PC-3 (cell line): ENCODE data around the gene PRSS48. TPM values are rescaled to one million over a fixed set of nuclear protein-coding genes. Genes with fewer than 3 reads are reported as not detected.

ENCODE experiments used
- ATAC-seq: fragments of 200-7000 bp; cut with Tn5 transposase; 2 replicates; pipeline ENCODE4 v1.9.1; 2020; ENCODE audit warnings: mild to moderate bottlenecking, moderate library complexity
- BruUV-seq: library from RNA; stranded (reverse); fragments of 400-500 nt; replicated peaks from 2 replicates; lab custom pipeline; 2021; lab: Mats Ljungman, UMichigan
- CTCF ChIA-PET: fragments of 300-600 bp; sonication (Branson Sonifier 250); formaldehyde crosslinking; loops from one replicate; lab custom pipeline; 2022; ENCODE audit warnings: antibody characterized with exemption; lab: Charles Lee
- POLR2A ChIA-PET: fragments of 300-600 bp; sonication (Branson Sonifier 250); formaldehyde crosslinking; loops from one replicate; lab custom pipeline; 2022; ENCODE audit warnings: antibody characterized with exemption; ENCODE audit not compliant: unreplicated experiment; lab: Charles Lee
- DNase-seq: peaks from one replicate; pipeline ENCODE4 v3.0.0-alpha.2; 2015
- H2AFZ ChIP-seq: fragments of 300-600 bp; sonication (generic); 2 replicates; pipeline ENCODE4 v1.6.0; 2016; ENCODE audit warnings: antibody characterized with exemption, low read length
- H3F3A ChIP-seq: fragments of 300-600 bp; sonication (generic); one replicate; pipeline ENCODE4 v1.6.0; 2017; ENCODE audit warnings: antibody characterized with exemption, low read length, control low read depth, mild to moderate bottlenecking; ENCODE audit not compliant: unreplicated experiment
- H3K27ac ChIP-seq: fragments of 300-600 bp; sonication (generic); 2 replicates; pipeline ENCODE4 v1.5.1; 2016; ENCODE audit warnings: mild to moderate bottlenecking, low read length
- H3K27me3 ChIP-seq: fragments of 300-600 bp; sonication (generic); 2 replicates; pipeline ENCODE4 v1.6.1; 2016; ENCODE audit warnings: low read length, mixed read lengths
- H3K36me3 ChIP-seq: fragments of 300-600 bp; sonication (generic); 2 replicates; pipeline ENCODE4 v1.6.1; 2016; ENCODE audit warnings: low read depth, mixed run types, low read length, mixed read lengths
- H3K4me1 ChIP-seq: fragments of 300-600 bp; sonication (generic); 2 replicates; pipeline ENCODE4 v1.5.1; 2016; ENCODE audit warnings: low read length; ENCODE audit not compliant: insufficient read depth
- H3K4me2 ChIP-seq: fragments of 300-600 bp; sonication (generic); 2 replicates; pipeline ENCODE4 v1.6.0; 2016; ENCODE audit warnings: low read length
- H3K4me3 ChIP-seq: fragments of 300-600 bp; sonication (generic); 2 replicates; pipeline ENCODE4 v1.5.1; 2016; ENCODE audit warnings: mild to moderate bottlenecking, low read length, mixed read lengths
- H3K79me2 ChIP-seq: fragments of 300-600 bp; sonication (generic); 2 replicates; pipeline ENCODE4 v1.6.1; 2017; ENCODE audit warnings: low read length, mixed read lengths
- H3K9ac ChIP-seq: fragments of 300-600 bp; sonication (generic); 2 replicates; pipeline ENCODE4 v1.6.0; 2016; ENCODE audit warnings: mild to moderate bottlenecking, low read length
- H3K9me2 ChIP-seq: fragments of 300-600 bp; sonication (generic); replicated peaks from 2 replicates; pipeline ENCODE4 v1.6.1; 2016; ENCODE audit warnings: mixed run types, low read length, mixed read lengths
- H3K9me3 ChIP-seq: fragments of 300-600 bp; sonication (generic); 2 replicates; pipeline ENCODE4 v1.6.1; 2016; ENCODE audit warnings: low read length, mixed read lengths
- H4K20me1 ChIP-seq: fragments of 300-600 bp; sonication (generic); 2 replicates; pipeline ENCODE4 v1.6.1; 2016; ENCODE audit warnings: low read length, mixed read lengths
- EZH2 ChIP-seq: fragments of 300-600 bp; sonication (generic); IDR thresholded peaks from one replicate; pipeline ENCODE4 v1.6.1; 2017; ENCODE audit warnings: antibody characterized with exemption, mild to moderate bottlenecking, low read length; ENCODE audit not compliant: unreplicated experiment
- EZH2phosphoT487 ChIP-seq: fragments of 300-600 bp; sonication (generic); IDR thresholded peaks from 2 replicates; pipeline ENCODE4 v1.6.1; 2018; ENCODE audit warnings: mild to moderate bottlenecking, antibody characterized with exemption, low read length, borderline replicate concordance
- intact Hi-C: fragments of 100-400 bp; cut with micrococcal nuclease; formaldehyde crosslinking; loops from 2 replicates; pipeline ENCODE4 v1.9.0; 2023
- total RNA-seq: library from RNA; depleted of rRNA; stranded (reverse); fragments of >200 nt; gene quantifications from 2 replicates; pipeline ENCODE4 v1.2.3, GENCODE V29; 2014
- TF ChIP-seq, protein P1 (sequence below): fragments of 300-600 bp; sonication (generic); conservative IDR thresholded peaks from 2 replicates; pipeline ENCODE4 v1.5.1; 2017; ENCODE audit warnings: antibody characterized with exemption, low read depth, mild to moderate bottlenecking, low read length

PRSS48 gene
- total RNA-seq, 1 experiment from 2014 or later = not detected

GRCh38 chr4:151260526-151260925, 16.4 kb upstream of the PRSS48 start:
- Histone ChIP-seq H3K9me3 (no peaks in the 10 kb centered on the region), H4K20me1 (0 out of 2 replicates have a peak, but pooled peaks cover 4% of the 10 kb centered on the region), H2AFZ (no peak overlapping the region), H3K4me2 (peak overlapping the region; percentile 51), H3K4me1 (peaks cover 21% of the 10 kb centered on the region), H3K9me2 (no peaks in the 10 kb centered on the region), H3K27ac (peak overlapping the region; percentile 59), H3K79me2 (peaks cover 38% of the 10 kb centered on the region), H3K27me3 (no peaks in the 10 kb centered on the region), H3K36me3 (no peaks in the 10 kb centered on the region; the same call in 1 of the 2 replicates), H3K9ac (no peak overlapping the region), H3F3A (no peaks in the 10 kb centered on the region), H3K4me3 (no peak overlapping the region)
- TF ChIP-seq EZH2 (no peak), EZH2phosphoT487 (no peak)
- TF ChIP-seq, protein P1, sequence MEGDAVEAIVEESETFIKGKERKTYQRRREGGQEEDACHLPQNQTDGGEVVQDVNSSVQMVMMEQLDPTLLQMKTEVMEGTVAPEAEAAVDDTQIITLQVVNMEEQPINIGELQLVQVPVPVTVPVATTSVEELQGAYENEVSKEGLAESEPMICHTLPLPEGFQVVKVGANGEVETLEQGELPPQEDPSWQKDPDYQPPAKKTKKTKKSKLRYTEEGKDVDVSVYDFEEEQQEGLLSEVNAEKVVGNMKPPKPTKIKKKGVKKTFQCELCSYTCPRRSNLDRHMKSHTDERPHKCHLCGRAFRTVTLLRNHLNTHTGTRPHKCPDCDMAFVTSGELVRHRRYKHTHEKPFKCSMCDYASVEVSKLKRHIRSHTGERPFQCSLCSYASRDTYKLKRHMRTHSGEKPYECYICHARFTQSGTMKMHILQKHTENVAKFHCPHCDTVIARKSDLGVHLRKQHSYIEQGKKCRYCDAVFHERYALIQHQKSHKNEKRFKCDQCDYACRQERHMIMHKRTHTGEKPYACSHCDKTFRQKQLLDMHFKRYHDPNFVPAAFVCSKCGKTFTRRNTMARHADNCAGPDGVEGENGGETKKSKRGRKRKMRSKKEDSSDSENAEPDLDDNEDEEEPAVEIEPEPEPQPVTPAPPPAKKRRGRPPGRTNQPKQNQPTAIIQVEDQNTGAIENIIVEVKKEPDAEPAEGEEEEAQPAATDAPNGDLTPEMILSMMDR = no peak
- DNase-seq (peak; percentile 80), ATAC-seq (peak; percentile 89)
- intact Hi-C loops = no loop called here
- POLR2A ChIA-PET = interaction anchor here (0.8 kb wide), 1 partner anchor 65 kb away, joined by 11 read pairs; the partner anchor contains the start of gene SH3D19
- no TSS peak for BruUV-seq
- CTCF ChIA-PET = no interaction called here

- H3K27ac ChIP-seq = no peak overlapping the region
- CTCF ChIA-PET = no interaction called here
- intact Hi-C loops = no loop called here
Observed at GRCh38 chr4:151263455-151263854, 13.5 kb upstream of the PRSS48 start.

GRCh38 chr4:151266497-151266896, 10.5 kb upstream of the PRSS48 start:
- DNase-seq (peak; percentile 49), ATAC-seq (peak; percentile 66)
- BruUV-seq = no TSS peak
- Histone ChIP-seq H3K4me3 (no peak overlapping the region), H3F3A (no peaks in the 10 kb centered on the region), H3K9me3 (no peaks in the 10 kb centered on the region), H3K27ac (no peak overlapping the region), H3K27me3 (no peaks in the 10 kb centered on the region), H3K4me1 (peaks cover 13% of the 10 kb centered on the region), H3K9me2 (no peaks in the 10 kb centered on the region), H3K79me2 (peaks cover 26% of the 10 kb centered on the region), H3K36me3 (no peaks in the 10 kb centered on the region; the same call in 1 of the 2 replicates), H3K9ac (no peak overlapping the region), H3K4me2 (no peak overlapping the region), H2AFZ (no peak overlapping the region), H4K20me1 (no peaks in the 10 kb centered on the region)
- TF ChIP-seq EZH2phosphoT487 (no peak), EZH2 (no peak)
- TF ChIP-seq, protein P1 = no peak
- ChIA-PET POLR2A (no interaction called here), CTCF (no interaction called here)
- intact Hi-C loops = no loop called here

More at GRCh38 chr4:151263455-151263854, 13.5 kb upstream of the PRSS48 start:
- Histone ChIP-seq H3K9me3 (no peaks in the 10 kb centered on the region), H3K79me2 (peaks cover 39% of the 10 kb centered on the region), H3K4me2 (no peak overlapping the region), H3K9me2 (no peaks in the 10 kb centered on the region), H3K4me3 (no peak overlapping the region), H4K20me1 (0 out of 2 replicates have a peak, but pooled peaks cover 4% of the 10 kb centered on the region), H2AFZ (no peak overlapping the region), H3F3A (no peaks in the 10 kb centered on the region), H3K9ac (no peak overlapping the region), H3K4me1 (peaks cover 28% of the 10 kb centered on the region), H3K27me3 (no peaks in the 10 kb centered on the region), H3K36me3 (no peaks in the 10 kb centered on the region; the same call in 1 of the 2 replicates)
- ATAC-seq (no peak), DNase-seq (no peak)
- POLR2A ChIA-PET = no interaction called here
- BruUV-seq = no TSS peak
- TF ChIP-seq, protein P1 = no peak
- TF ChIP-seq EZH2 (no peak), EZH2phosphoT487 (no peak)
